ENCODE results near the gene SURF6. TPM values are rescaled to one million over a fixed set of nuclear protein-coding genes. Genes with fewer than 3 reads are reported as not detected.
A peak's percentile ranks its signal among the peaks of the same experiment; 100 is the strongest.
"Not testable (repeated sequence)": the region's sequence is repeated elsewhere in the genome, so short reads cannot be mapped to it uniquely, and the experiment has no call there.

SURF6 gene
- total RNA-seq, 1 experiment from 2014 or later = 27.8 TPM

DNA sequence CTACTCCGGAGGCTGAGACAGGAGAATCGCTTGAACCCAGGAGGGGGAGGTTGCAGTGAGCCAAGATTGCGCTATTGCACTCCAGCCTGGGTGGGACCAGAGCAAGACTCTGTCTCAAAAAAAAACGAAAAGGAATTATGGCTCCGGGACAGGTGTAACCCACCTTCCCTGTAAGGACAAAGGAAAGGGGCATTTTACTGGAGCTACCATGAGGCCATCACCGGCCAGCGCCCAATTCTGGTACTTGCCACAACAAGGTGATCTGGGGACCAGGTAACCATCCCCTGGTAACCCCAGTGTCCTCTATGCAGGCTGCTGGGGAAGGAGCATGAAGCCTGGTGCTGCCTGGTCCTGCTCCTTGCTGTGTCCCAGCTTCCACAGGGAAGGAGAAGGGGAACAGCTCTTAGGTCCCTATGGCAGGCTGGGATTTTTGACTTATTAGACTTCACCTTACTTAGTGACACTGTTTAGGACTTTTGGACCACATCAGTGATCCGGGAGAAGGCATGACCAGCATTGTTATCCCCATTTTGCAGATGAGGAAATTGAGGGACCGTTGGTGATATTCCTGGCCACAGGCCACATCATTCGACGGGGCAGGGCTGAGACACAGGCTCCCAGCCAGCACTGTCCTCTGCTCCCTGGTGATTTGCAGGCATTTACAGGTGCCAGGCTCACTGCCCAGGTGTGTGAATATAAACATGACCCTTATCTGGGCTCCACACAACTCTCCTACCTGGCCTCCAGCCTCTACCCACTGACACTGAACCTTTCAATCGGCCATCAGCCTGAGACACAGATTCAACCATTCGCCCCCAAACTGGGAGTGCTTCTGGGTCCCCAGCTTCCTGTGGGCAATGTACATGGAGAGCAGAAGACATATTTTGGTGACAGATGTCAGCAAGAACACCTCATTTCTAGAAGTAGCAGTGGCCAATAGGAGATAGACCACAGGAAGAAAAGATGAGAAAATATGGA is 34.4 kb downstream of the SURF6 start:
- DNase-seq (ENCODE audit: low read depth) = no peak

GRCh38 chr9:133299996-133300395 is 36.0 kb downstream of the SURF6 start:
- not testable (repeated sequence) for DNase-seq (ENCODE audit: low read depth)

DNA sequence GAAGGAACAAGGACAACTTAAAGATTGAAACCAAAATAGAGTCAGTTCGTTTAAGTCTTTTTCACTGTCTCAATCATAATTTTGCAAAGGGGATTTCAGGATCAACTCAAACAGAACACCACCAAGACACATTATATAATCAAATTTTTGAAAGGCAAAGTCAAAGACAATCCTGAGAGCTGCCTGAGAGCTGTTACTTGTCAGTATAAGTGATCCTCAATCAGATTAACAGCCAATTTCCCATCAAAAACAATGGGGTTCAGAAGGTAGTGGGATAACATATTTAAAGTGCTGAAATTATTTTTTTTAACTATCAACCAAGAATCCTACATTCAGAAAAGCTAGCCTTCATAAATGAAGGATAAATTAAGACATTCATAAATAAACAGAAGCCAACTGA is 41.7 kb downstream of the SURF6 start:
- no peak for DNase-seq (ENCODE audit: low read depth)

DNA sequence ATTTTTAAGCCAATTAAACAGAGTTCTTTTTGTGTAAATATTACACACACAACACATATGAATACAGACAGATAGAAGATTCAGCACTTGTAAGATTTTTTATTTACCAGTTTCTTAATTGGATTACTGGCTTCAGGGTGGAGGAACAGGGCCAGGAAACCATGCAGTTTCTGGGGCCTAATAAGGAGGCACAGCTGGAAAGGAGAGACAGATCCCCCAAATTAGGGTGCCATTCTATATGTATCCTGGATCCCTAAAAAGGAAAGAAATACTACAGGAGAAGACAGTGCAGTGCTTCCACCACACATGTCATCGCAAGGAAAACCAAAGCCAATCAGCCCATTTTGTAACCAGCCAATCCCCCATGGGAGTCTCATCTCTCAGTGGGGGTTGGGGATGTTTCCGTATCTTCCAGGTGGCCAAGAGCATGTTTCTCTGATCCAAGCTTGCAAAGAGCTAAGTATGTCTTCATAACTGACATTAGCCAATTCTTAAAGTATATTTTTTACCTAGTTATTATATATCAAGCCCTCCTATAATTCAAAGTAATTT is 45.2 kb downstream of the SURF6 start:
- no peak for DNase-seq (ENCODE audit: low read depth)

DNA sequence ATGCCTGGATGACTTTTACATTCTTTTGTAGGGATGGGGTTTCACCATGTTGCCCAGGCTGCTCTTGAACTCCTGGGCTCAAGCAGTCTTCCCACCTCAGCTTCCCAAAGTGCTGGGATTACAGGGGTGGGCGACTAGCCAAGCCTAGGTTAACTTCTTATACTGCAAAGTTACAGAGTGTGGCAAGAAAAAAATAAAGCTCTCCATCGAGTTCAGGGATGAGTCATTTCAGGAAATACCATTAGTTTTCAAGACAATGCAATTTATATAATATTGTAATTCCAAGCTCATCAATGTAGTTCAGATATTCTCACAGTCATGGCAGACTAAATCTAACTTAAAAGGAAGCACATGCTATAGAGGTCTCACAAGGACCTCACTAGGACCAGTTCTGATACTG is 49.5 kb downstream of the SURF6 start:
- no peak for DNase-seq (ENCODE audit: low read depth)

DNA sequence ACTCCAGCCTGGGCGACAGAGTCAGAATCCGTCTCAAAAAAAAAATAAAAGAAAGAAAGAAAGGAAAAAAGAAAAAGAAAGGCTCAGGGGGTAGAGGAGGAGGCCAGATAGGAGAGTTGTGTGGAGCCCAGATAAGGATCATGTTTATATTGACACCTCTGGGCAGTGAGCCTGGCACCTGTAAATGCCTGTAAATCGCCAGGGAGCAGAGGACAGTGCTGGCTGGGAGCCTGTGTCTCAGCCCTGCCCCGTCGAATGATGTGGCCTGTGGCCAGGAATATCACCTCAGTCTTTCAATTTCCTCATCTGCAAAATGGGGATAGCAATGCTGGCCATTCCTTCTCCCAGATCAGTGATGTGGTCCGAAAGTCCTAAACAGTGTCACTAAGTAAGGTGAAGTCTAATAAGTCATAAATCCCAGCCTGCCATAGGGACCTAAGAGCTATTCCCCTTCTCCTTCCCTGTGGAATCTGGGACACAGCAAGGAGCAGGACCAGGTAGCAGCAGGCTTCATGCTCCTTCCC is 50.7 kb downstream of the SURF6 start:
- no peak for DNase-seq (ENCODE audit: low read depth)

DNA sequence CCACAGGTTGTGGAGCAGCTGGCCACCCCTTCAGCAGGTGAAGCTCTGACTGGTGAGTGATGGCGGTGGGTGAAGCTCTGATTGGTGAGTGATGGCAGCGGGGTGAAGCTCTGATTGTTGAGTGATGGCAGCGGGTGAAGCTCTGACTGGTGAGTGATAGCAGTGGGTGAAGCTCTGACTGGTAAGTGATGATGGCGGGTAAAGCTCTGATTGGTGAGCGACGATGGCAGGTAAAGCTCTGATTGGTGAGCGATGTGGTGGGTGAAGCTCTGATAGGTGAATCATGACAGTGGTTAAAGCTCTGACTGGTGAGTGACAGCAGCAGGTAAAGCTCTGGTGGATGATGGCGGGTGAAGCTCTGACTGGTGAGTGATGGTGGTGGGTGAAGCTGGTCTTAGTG is 51.6 kb downstream of the SURF6 start:
- no peak for DNase-seq (ENCODE audit: low read depth)

DNA sequence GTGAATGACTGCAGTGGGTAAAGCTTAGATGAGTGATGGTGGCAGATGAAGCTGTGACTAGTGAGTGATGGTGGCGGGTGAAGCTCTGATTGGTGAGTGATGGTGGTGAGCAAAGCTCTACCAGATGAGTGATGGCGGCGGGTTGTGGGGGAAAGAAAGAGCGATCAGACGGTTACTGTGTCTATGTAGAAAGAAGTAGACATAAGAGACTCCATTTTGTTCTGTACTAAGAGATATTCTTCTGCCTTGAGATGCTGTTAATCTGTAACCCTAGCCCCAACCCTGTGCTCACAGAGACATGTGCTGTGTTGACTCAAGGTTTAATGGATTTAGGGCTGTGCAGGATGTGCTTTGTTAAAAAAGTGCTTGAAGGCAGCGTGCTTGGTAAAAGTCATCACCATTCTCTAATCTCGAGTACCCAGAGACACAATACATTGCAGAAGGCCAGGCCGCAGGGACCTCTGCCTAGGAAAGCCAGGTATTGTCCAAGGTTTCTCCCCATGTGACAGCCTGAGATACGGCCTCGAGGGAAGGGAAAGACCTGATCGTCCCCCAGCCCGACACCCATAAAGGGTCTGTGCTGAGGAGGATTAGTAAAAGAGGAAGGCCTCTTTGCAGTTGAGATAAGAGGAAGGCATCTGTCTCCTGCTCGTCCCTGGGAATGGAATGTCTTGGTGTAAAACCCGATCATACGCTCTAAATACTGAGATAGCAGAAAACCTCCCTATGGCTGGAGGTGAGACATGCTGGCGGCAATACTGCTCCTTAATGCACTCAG is 52.5 kb downstream of the SURF6 start:
- peak; percentile 41 for DNase-seq (ENCODE audit: low read depth)

DNA sequence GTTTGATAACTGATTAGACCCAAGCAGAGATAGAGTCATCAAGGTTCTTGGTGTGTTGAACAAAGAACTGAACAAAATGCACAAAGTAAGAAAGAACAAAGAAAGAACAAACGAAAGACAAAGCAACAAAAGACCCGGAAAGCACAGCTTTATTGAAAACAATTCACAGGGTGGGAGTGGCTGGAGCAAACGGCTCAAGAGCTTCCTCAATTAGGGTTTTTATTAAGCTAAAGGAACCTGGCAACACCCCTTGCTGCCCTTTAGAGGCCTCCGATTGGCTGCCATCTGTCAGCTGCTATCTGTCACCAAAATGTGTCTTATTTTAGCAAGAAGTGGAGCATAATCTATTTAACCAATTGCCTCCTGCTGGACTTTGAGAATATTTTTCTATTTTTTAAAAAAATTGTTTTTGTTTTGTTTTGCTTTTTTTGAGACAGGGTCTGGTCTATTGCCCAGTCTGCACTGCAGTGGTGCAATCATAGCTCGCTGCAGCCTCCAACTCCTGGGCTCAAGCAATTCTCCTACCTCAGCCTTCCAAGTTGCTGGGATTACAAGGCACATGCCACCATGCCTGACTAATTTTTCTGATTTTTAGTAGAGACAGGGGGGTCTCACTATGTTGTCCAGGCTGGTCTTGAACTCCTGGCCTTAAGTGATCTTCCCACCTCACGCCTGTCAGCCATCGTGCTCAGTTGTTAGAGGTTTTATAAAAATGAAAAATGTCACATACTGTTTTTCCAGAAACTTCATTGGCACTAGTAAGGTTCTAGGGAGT is 53.3 kb downstream of the SURF6 start:
- no peak for DNase-seq (ENCODE audit: low read depth)

GRCh38 chr9:133280392-133280791 is 55.6 kb downstream of the SURF6 start:
- DNase-seq (ENCODE audit: low read depth) = no peak

Other genes starting within 250 kb of the SURF6 start
- 15.5 and 17.8 TPM in 2 replicates for gene RALGDS, start 214.9 kb downstream of the SURF6 start, total RNA-seq (2014; rRNA removed)
- 0.34 and 1.3 TPM in 2 replicates for gene GBGT1, start 172.3 kb downstream of the SURF6 start, total RNA-seq (2014; rRNA removed)
- gene OBP2B, start 126.9 kb downstream of the SURF6 start, total RNA-seq (2014; rRNA removed) = not detected in 2 replicates
- not detected in 2 replicates for gene ABO, start 61.0 kb downstream of the SURF6 start, total RNA-seq (2014; rRNA removed)
- gene MED22, start 11.9 kb upstream of the SURF6 start, total RNA-seq (2014; rRNA removed) = 28.5 and 30.5 TPM in 2 replicates
- 2,137 and 2,163 TPM in 2 replicates for gene RPL7A, start 12.0 kb upstream of the SURF6 start, total RNA-seq (2014; rRNA removed)
- 12.2 and 22.8 TPM in 2 replicates for gene SURF1, start 20.3 kb upstream of the SURF6 start, total RNA-seq (2014; rRNA removed)
- 25.3 and 29.6 TPM in 2 replicates for gene SURF2, start 20.4 kb upstream of the SURF6 start, total RNA-seq (2014; rRNA removed)
- 456 and 465 TPM in 2 replicates for gene SURF4, start 39.9 kb upstream of the SURF6 start, total RNA-seq (2014; rRNA removed)
- 0.45 and 1.4 TPM in 2 replicates for gene STKLD1, start 40.2 kb upstream of the SURF6 start, total RNA-seq (2014; rRNA removed)
- gene REXO4, start 81.8 kb upstream of the SURF6 start, total RNA-seq (2014; rRNA removed) = 21.0 and 23.6 TPM in 2 replicates
- gene ADAMTS13, start 86.2 kb upstream of the SURF6 start, total RNA-seq (2014; rRNA removed) = 1.6 and 2.3 TPM in 2 replicates
- 7.4 and 8.2 TPM in 2 replicates for gene CACFD1, start 123.8 kb upstream of the SURF6 start, total RNA-seq (2014; rRNA removed)
- gene SLC2A6, start 142.9 kb upstream of the SURF6 start, total RNA-seq (2014; rRNA removed) = 16.6 and 19.1 TPM in 2 replicates
- 0.63 TPM in 1 of 2 replicates, not detected in the other for gene MYMK, start 188.8 kb upstream of the SURF6 start, total RNA-seq (2014; rRNA removed)
- 0.32 TPM in 1 of 2 replicates, not detected in the other for gene ADAMTSL2, start 198.5 kb upstream of the SURF6 start, total RNA-seq (2014; rRNA removed)